Activated CD4-positive, alpha-beta T cell treated with anti-CD3 and anti-CD28 coated beads for 4 hours (primary cell): ENCODE measurements around the gene NINJ1.

Source experiments
- DNase-seq, 2 donors: peaks; one replicate each; pipeline ENCODE4 v3.0.0-alpha.2; 2020

NINJ1 gene

GRCh38 chr9:93086447-93087224 lies 47.4 kb downstream of the NINJ1 start:
- no peak for DNase-seq

DNA sequence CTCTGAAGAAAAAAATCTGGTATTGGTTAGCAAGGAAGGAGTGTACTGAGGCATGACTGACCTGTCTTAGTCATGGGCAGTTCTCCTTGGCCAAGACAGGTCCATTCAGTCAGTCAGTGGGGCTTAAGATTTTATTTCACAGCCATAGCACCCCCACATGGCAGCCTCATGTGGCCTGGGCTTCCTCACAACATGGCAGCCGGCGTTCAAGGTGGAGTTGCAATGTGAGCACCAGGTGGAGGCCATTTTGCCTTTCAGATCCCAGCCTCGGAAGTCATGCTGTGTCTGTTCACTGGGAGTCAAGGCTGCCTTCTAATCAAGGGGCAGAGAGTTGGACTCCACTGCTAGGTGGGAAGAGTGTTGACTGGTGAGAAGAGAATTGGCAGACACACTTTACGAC lies 48.4 kb downstream of the NINJ1 start:
- DNase-seq: peak in 1 of 2 donors; percentile 0

DNA sequence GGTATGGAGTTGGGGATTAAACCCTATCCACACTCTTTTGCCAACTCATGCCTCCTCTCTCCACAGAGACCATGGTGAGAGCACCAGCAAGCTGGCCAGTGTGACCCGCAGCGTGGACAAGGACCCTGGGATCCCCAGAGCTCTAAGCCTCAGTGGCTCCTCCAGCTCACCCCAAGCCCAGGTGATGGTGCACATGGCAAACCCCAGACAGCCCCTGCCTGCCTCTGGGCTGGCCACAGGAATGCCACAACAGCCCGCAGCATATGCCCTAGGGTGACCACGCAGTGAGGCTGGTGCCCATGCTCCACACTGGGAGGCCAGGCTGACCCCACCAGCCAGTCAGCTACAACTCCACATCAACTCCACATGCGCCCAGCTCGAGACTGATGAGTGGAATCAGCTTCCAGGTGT lies 49.6 kb downstream of the NINJ1 start:
- DNase-seq: peak in 1 of 2 donors; percentile 0

DNA sequence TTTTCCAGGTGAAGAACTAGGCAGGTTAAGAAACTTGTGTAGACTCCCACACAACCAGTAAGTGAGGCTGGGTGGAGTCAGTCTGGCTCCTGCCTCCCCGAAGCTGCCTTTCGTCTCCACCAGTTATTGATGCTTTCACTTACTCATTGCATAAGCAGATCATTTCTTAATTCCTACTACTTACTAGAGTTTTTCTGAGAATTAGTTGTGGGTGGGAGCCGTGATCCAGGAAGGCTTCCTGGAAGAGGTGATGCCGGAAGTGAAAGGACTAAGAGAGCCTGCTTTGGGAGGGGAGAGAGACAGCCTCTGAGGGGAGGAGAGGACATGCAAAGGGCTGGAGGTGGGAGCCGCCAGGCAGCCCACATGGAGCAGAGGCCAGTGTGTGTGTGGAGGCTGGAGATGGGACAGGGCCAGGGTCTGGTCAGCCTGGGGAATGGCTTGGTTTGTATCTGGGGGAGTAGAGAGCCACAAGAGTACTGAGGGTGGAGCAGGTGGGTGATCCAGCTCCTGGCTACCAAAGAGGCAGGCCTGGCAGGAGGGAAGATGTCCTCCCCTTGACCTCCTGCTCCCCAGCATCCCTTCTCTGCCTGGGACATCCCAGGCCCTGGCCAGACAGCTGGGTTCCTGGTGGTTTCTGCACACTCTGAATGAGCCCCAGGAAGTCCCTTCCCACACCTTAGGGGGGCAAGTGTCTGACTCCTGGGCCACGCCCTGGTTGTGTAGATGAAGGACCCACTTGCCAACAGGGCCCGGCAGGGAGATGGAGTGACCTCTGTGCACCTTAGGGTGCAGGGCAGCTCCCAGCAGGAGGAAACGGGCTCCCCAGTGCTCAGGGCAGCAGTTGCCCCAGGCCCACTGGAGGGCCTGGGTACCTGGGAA lies 50.2 kb downstream of the NINJ1 start:
- peak; percentile 32 to 42 for DNase-seq

DNA sequence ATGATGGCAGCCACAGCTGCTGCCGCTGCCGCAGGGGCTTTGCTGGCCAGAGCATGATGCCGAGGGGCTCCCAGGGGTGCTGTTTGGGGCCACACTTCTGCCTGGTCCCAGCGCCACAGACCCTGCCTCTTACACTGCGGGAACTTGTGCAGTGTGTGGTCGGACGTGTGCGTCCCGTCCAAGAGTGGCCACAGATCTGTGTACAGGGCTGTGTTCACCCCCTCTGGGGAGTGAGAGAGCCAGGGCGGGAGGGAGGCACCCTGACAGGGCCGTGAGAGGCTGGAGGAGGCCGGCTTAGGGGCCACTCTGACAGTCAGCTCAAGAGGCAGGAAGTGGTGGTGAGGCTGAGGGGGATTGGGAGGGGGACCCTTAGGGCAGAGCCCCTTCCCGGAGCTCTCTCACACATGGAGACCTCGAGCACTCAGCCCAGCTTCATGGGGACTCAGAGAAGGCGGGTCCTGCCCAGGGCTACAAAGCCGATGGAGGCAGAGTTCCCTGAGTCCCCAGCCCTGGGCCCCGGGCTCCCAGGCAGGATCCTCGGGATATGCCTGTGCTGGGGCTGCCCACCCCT lies 51.1 kb downstream of the NINJ1 start:
- DNase-seq: peak in 1 of 2 donors; percentile 1

- peak in 1 of 2 donors; percentile 0 for DNase-seq
These were observed 52.1 kb downstream of the NINJ1 start for GRCh38 chr9:93081931-93082330.

DNA sequence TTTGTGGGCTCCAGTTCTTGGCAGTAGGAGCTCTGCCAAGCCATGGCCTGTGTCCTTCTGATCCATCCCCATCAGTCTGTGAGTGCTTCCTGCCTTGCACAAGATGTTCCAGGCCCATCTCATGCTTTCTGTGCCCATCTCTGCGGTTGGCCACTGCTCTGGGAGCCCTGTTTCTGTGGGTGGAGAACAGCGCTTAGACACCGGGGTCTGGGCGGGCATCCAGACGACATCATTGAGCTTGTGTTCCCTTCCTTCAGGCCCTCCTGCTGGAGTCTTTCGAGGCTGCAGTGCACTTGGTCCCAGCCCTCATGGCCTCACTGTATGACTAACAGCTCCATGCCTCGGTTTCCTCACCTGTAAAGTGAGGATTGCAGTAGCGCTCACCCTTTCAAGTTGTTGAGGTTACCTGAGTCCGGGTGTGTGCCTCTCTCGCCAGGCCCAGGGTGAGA lies 52.9 kb downstream of the NINJ1 start:
- DNase-seq: no peak

DNA sequence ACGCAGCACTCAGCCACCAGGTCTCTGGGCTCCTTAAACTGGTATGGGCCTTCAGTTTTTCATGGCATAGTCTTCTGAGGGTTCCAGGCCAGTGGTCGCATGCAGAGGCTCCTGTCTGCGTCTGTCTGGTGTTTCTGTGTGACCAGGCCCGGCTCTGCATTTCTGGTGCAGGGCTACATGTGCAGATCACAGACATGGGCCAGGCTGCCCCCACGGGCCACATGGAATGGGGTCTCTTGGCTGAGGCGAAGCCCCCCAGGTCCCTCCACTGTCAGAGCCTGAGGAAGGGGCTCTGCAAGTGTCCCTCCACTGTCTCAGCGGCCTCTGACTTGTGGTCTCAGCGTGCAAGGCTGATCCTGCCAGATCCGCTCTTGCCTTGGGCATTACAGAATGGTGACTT lies 53.6 kb downstream of the NINJ1 start:
- DNase-seq: no peak

GRCh38 chr9:93079371-93079770 lies 54.7 kb downstream of the NINJ1 start:
- no peak for DNase-seq

- DNase-seq: no peak
These were observed 56.2 kb downstream of the NINJ1 start for GRCh38 chr9:93077811-93078210.

- no peak for DNase-seq
These were observed 56.7 kb downstream of the NINJ1 start for GRCh38 chr9:93077367-93077766.

DNA sequence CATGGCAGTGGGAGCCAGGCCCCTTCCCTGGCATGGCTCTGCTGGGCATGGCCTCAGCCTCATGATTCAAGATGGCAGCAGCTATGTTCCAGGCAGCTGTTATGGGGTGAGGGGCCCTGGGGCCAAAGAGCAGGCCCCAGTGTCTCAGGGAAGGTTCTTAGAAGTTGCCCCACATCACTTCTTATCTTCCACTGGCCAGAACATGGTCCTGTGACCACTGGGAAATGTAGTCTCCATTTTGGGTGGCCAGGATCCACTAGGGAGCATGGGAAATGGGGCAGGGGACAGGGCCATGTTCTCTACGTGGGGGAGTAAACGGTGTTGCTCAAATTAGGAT lies 57.3 kb downstream of the NINJ1 start:
- DNase-seq: no peak

- DNase-seq: no peak
These were observed 57.8 kb downstream of the NINJ1 start for GRCh38 chr9:93076101-93076791.

GRCh38 chr9:93072383-93072795 lies 61.7 kb downstream of the NINJ1 start:
- DNase-seq: peak in 1 of 2 donors; percentile 39
